GM12874 (cell line): ENCODE data around the gene DGCR2.

Experiments
- TF ChIP-seq, protein P1 (sequence below): IDR thresholded peaks from 2 replicates; pipeline ENCODE4 v1.5.1; 2011; ENCODE audit warnings: low read depth, mild to moderate bottlenecking, control low read depth, low read length, moderate library complexity; ENCODE audit not compliant: insufficient read depth

The DGCR2 gene

DNA sequence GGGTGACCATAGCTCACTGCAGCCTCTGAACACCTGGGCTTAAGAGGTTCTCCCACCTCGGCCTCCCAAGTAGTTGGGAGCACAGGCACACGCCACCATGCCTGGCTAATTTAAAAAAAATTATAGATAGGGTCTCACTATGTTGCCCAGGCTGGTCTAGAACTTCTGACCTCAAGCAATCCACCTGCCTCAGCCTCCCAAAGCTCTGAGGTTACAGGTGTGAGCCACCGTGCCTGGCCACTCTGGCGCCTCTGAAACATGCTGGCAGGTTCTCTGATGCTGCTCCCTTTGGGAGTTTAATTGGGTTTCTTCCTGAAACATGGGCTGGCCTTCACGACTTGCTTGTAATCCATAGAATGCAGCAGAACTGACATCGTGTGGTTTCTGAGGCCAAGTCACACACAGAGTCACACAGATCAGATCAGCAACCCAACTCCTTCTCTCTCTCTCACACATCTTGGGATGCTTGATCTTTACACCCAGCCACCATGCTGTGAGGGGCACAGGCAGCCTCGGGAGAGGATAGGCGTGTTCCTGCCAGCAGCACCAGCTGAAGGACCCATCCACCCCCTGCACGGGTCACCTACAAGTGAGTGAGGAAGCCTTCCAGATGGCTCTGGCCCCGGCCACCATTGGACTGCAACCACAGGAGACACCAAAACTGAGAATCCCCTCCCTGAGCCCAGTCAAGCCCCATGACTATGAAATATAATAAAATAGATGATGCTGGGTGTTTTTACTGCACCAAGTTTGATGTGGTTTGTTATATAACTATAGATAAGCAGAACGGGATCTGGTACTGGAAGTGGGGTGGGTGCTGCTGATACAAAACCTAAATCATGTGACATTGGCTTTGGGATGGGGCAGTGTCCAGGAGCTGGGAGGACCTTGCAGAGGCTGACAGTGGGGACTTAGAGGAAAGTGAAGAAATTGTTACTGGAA lies 31.0 kb upstream of the DGCR2 start:
- TF ChIP-seq, protein P1, sequence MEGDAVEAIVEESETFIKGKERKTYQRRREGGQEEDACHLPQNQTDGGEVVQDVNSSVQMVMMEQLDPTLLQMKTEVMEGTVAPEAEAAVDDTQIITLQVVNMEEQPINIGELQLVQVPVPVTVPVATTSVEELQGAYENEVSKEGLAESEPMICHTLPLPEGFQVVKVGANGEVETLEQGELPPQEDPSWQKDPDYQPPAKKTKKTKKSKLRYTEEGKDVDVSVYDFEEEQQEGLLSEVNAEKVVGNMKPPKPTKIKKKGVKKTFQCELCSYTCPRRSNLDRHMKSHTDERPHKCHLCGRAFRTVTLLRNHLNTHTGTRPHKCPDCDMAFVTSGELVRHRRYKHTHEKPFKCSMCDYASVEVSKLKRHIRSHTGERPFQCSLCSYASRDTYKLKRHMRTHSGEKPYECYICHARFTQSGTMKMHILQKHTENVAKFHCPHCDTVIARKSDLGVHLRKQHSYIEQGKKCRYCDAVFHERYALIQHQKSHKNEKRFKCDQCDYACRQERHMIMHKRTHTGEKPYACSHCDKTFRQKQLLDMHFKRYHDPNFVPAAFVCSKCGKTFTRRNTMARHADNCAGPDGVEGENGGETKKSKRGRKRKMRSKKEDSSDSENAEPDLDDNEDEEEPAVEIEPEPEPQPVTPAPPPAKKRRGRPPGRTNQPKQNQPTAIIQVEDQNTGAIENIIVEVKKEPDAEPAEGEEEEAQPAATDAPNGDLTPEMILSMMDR, result no peak

DNA sequence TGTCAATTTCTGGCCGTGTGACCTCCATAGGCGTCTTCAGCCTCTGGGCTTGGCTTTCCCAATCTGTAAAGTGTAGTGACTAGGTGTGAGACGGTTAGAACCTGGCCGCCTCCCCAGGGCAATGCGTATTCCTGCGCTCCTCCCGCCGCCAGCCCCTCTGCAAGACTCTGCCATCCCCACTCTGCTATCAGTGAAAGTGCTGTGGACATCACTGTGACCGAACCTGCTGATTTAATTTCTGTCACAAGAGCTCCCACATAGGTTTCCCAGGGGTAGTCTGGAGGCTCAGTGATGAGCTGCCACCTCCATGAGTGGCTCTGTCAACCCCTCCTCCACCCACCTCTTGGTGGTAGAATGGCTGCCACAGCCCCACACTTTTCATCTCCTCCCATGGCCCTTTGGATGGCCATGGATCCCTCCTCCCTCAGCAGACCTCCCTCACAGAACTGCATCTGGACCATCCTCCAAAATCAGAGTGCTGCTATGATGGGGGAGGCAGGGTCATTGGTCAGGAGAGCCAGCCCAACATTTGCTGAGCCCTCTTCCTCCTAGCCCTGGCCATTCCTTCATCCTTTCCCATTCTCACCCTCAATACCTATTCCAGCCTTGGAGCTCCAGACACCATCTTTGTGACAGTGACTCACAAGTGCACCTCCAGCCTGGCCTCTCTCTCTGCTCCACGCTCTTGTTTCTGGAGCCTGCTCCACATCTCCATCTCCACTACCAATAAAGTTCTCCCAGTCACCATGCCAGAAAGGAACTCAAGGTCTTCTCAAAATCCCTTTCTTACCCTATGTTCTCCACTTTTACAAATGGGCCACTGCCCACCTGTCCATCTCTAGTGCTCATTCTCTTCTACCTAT lies 29.3 kb upstream of the DGCR2 start:
- TF ChIP-seq, protein P1, result no peak

DNA sequence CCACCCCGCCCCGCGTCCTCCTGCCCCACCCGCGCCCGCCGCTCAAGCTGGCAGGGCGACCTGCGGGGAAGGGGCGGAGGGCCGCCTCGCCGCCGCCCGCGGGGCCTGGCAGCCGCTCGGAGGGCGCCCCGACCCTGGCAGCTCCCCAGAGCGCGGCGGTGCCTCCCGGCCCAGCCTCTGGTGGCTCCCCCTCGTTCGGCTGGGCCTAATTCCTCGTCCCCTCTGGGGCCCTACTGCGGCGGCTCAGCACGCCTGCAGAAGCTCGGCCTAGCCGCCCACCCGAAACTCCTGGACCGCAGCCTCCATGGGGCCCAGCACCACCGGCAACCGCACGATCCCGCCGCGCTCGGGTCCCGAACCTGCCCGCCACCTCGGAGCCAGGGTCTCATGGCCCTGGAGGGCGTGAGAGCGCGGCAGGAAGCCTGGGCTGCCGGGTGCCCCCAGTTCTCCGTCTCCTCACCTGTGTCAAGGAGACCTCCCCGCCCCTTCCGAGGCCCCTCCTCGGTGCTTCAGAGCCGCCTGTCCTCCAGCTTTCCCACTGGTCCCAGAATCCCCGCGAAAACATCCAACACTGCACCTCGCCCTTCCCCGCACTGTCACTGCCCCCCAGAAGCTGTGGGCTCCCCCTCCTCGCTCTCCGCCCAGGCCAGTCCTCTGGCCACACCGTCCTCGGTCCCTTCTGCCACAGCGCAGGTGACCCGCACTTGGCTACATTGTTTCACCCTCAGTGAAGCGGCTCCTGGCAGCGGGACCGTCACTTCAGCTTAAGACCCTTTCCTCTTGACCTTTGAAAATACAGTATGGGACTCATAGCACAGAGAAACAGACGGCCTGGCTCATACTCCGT lies 28.5 kb upstream of the DGCR2 start:
- TF ChIP-seq, protein P1, result no peak

DNA sequence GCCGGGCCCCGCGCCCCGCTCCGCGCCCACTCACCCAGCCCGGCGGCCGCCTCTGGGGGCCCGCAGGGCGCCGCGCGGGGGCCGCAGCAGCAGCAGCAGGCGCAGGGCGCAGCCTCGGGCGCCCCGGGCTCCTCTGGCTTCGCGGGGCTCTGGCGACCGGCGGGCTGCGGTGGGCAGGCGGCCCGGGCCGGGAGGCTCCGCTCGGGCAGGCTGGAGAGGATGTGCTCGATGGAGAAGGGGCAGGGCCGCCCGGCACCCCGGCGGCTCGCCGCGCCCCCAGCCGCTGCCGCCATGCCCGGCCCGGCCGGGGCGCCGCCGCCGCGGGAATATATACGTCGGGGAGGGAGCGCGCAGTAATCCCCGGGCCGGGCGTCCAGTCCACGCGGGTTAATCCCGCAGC lies 27.8 kb upstream of the DGCR2 start, which contains the start of gene GSC2:
TSS of gene GSC2 (minus strand) at position 302 of the 400 bp plus-strand sequence. CDS start at position 293, 9 bp downstream.
- TF ChIP-seq, protein P1, result no peak

DNA sequence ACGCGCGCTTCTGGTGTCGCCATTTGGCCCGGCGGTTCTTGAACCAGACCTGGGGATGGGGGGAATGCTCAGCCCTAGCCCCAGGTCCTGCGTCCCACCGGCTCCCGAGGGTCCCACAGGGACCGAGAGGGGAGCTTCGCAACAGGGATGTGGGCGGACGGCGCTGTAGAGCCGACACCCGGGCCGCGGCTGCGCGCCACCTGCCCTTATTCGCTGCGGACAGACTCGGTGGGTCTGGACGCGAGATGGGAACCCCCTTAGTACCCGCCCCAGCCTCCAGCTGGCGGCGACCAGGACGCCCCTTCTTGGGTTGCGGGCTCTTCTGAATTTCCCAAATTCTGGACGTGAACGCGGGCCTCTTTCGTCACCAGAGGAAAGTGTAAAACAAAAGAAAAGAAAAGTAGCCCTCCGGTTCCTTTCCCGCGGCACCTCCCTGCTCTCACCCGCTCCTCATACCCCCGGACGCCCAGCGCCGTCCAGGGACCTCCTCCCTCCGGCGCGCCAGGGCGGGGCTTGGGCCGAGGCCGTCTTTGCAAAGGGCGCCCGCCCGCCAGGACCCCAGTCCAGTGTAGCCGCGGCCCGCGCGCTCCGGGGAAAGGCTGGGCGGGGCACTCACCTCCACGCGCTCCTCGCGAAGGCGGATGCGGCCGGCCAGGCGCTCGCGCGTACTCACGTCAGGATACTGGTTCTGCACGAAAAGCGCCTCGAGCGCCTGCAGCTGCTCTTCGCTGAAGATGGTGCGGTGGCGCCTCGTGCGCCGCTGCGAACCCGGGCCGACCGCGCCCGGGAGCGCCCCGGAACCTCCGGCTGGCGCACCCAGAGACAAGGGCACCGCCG lies 27.1 kb upstream of the DGCR2 start:
- TF ChIP-seq, protein P1, result no peak

DNA sequence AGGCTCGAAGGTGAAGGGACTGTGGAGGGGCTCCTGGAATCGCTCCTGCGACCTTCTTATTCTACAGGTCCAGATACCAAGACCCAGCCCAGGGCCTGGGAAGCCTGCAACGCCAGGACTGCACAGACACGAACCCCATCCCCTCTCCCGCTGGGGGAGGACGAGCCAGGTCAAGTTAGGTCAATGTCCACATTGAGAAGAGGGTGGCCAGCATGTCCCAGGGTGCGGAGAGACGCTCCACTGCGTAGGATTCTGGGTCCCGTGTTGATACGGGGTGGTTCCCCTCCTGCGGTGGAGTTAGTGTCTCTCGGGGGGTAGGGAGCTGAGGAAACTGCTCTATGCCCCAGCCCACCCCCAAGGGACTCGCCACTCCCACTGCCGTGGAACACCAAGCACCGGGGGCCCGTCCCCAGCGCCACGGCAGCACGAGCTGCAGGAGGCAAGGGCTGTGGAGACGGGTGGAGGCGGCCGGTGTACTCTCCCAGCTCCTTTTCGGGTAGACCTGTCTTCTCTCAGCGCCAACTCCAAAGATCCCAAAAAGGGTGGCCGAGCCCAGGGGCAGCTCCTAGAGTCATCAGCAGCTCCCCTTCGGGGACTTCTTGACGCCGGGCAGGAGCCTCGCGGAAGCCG lies 26.3 kb upstream of the DGCR2 start:
- TF ChIP-seq, protein P1, result no peak
